Stimulated activated memory B cell treated with anti-CD40 and anti-IgM and Interleukin-4, amounts not matched to agents 10 μg/mL and 1 μg/mL and 100 μg/mL, for 72 hours (primary cell): ENCODE results near the gene AVL9.
"Not testable (repeated sequence)": the region's sequence is repeated elsewhere in the genome, so short reads cannot be mapped to it uniquely, and the experiment has no call there.

Experiments used
- ATAC-seq: fragments of 150-1000 bp; cut with Tn5 transposase; 2 replicates; pipeline ENCODE4 v1.10.0; 2021
- H3K27ac Mint-ChIP-seq: one replicate; pipeline ENCODE4 v1.8.0; 2022; ENCODE audit warnings: mild to moderate bottlenecking, mixed read lengths
- H3K27me3 Mint-ChIP-seq: one replicate; pipeline ENCODE4 v1.8.0; 2022; ENCODE audit warnings: mixed read lengths
- H3K36me3 Mint-ChIP-seq: one replicate; pipeline ENCODE4 v1.8.0; 2022; ENCODE audit warnings: mixed read lengths
- H3K4me1 Mint-ChIP-seq: one replicate; pipeline ENCODE4 v1.8.0; 2022; ENCODE audit warnings: mixed read lengths
- H3K4me3 Mint-ChIP-seq: one replicate; pipeline ENCODE4 v1.8.0; 2022; ENCODE audit warnings: mild to moderate bottlenecking, moderate library complexity, mixed read lengths
- H3K9me3 Mint-ChIP-seq: one replicate; pipeline ENCODE4 v1.8.0; 2022; ENCODE audit warnings: mixed read lengths

The AVL9 gene

GRCh38 chr7:32616625-32617024 is 121.3 kb downstream of the AVL9 start:
- no peaks in the 10 kb centered on the region for H3K27me3 Mint-ChIP-seq
- H3K36me3 Mint-ChIP-seq = peaks cover 12% of the 10 kb centered on the region
- H3K9me3 Mint-ChIP-seq = no peaks in the 10 kb centered on the region
- H3K4me1 Mint-ChIP-seq = peaks cover 7% of the 10 kb centered on the region
- no peak overlapping the region for H3K4me3 Mint-ChIP-seq
- no peak overlapping the region for H3K27ac Mint-ChIP-seq
- ATAC-seq = no peak

- peaks cover 7% of the 10 kb centered on the region for H3K4me1 Mint-ChIP-seq
Observed at GRCh38 chr7:32618470-32618869, 123.2 kb downstream of the AVL9 start.

GRCh38 chr7:32618987-32619386 is 123.7 kb downstream of the AVL9 start:
- H3K9me3 Mint-ChIP-seq = no peaks in the 10 kb centered on the region
- no peaks in the 10 kb centered on the region for H3K27me3 Mint-ChIP-seq
- H3K36me3 Mint-ChIP-seq = peaks cover 12% of the 10 kb centered on the region
- ATAC-seq = no peak
- H3K27ac Mint-ChIP-seq = no peak overlapping the region
- no peak overlapping the region for H3K4me3 Mint-ChIP-seq
- peaks cover 7% of the 10 kb centered on the region for H3K4me1 Mint-ChIP-seq

More at GRCh38 chr7:32618470-32618869, 123.2 kb downstream of the AVL9 start:
- H3K36me3 Mint-ChIP-seq = peaks cover 12% of the 10 kb centered on the region
- no peak overlapping the region for H3K4me3 Mint-ChIP-seq
- H3K27me3 Mint-ChIP-seq = no peaks in the 10 kb centered on the region
- no peak overlapping the region for H3K27ac Mint-ChIP-seq
- no peak for ATAC-seq
- no peaks in the 10 kb centered on the region for H3K9me3 Mint-ChIP-seq

GRCh38 chr7:32619416-32619815 is 124.1 kb downstream of the AVL9 start:
- H3K9me3 Mint-ChIP-seq, H3K4me1 Mint-ChIP-seq, H3K4me3 Mint-ChIP-seq, ATAC-seq, H3K27me3 Mint-ChIP-seq, H3K27ac Mint-ChIP-seq: not testable (repeated sequence)
- peaks cover 15% of the 10 kb centered on the region for H3K36me3 Mint-ChIP-seq

GRCh38 chr7:32631021-32631420 is 135.7 kb downstream of the AVL9 start:
- Mint-ChIP-seq H3K4me3 (no peak overlapping the region), H3K36me3 (no peaks in the 10 kb centered on the region), H3K27me3 (no peaks in the 10 kb centered on the region), H3K9me3 (no peaks in the 10 kb centered on the region), H3K4me1 (no peaks in the 10 kb centered on the region), H3K27ac (no peak overlapping the region)
- ATAC-seq = no peak

- not testable (repeated sequence) for H3K4me3 Mint-ChIP-seq, ATAC-seq, H3K27ac Mint-ChIP-seq, H3K4me1 Mint-ChIP-seq, H3K27me3 Mint-ChIP-seq, H3K36me3 Mint-ChIP-seq, H3K9me3 Mint-ChIP-seq
Observed at GRCh38 chr7:32631590-32632497, 136.6 kb downstream of the AVL9 start.

GRCh38 chr7:32633446-32633845 is 138.2 kb downstream of the AVL9 start:
- H3K27me3 Mint-ChIP-seq, H3K4me3 Mint-ChIP-seq, H3K27ac Mint-ChIP-seq, H3K36me3 Mint-ChIP-seq, H3K4me1 Mint-ChIP-seq, ATAC-seq, H3K9me3 Mint-ChIP-seq: not testable (repeated sequence)

GRCh38 chr7:32634798-32635393 is 139.6 kb downstream of the AVL9 start:
- not testable (repeated sequence) for H3K27ac Mint-ChIP-seq, H3K9me3 Mint-ChIP-seq, H3K27me3 Mint-ChIP-seq, H3K4me3 Mint-ChIP-seq, H3K36me3 Mint-ChIP-seq, ATAC-seq
- H3K4me1 Mint-ChIP-seq = peaks cover 14% of the 10 kb centered on the region

- not testable (repeated sequence) for ATAC-seq, H3K27ac Mint-ChIP-seq, H3K27me3 Mint-ChIP-seq, H3K9me3 Mint-ChIP-seq, H3K4me3 Mint-ChIP-seq
- Mint-ChIP-seq H3K36me3 (peaks cover 17% of the 10 kb centered on the region), H3K4me1 (peaks cover 14% of the 10 kb centered on the region)
Observed at GRCh38 chr7:32636725-32637462, 141.6 kb downstream of the AVL9 start.

- not testable (repeated sequence) for H3K27ac Mint-ChIP-seq, H3K27me3 Mint-ChIP-seq, H3K4me3 Mint-ChIP-seq, ATAC-seq, H3K9me3 Mint-ChIP-seq
- Mint-ChIP-seq H3K36me3 (peaks cover 23% of the 10 kb centered on the region), H3K4me1 (peaks cover 14% of the 10 kb centered on the region)
Observed at GRCh38 chr7:32637611-32638010, 142.3 kb downstream of the AVL9 start.
